Body of pancreas (tissue), 4 donors: ENCODE data around the gene ZNF488.

Experiments used
- CTCF ChIP-seq, 7 experiments: fragments of 450-650 bp in 4 of 7; fragments of 200-600 bp in 3 of 7; sonication (generic) in 3 of 7; IDR thresholded peaks; one replicate each; pipeline ENCODE4 v1.5.1; 2016 to 2019; ENCODE audit warnings: antibody characterized with exemption in 7 of 7
- POLR2A ChIP-seq, 3 donors: fragments of 450-650 bp; IDR thresholded peaks; one replicate each; pipeline ENCODE4 v1.6.1; 2016; ENCODE audit warnings: antibody characterized with exemption in 3 of 3, mild to moderate bottlenecking in 2 of 3

GRCh38 chr10:47359101-47359500, 25.0 kb downstream of the ZNF488 start:
- TF ChIP-seq CTCF (IDR thresholded peaks at IDR 0.05) = no peak
- no peak for TF ChIP-seq POLR2A (IDR thresholded peaks at IDR 0.05)
